A204.1 (cell line): ENCODE measurements around the gene WFDC2.

Source experiments
- FAIRE-seq: peaks from 2 replicates; lab custom pipeline; 2012; peaks lifted over from hg19 to GRCh38; lab: Jason Lieb, UNC

WFDC2 gene

DNA sequence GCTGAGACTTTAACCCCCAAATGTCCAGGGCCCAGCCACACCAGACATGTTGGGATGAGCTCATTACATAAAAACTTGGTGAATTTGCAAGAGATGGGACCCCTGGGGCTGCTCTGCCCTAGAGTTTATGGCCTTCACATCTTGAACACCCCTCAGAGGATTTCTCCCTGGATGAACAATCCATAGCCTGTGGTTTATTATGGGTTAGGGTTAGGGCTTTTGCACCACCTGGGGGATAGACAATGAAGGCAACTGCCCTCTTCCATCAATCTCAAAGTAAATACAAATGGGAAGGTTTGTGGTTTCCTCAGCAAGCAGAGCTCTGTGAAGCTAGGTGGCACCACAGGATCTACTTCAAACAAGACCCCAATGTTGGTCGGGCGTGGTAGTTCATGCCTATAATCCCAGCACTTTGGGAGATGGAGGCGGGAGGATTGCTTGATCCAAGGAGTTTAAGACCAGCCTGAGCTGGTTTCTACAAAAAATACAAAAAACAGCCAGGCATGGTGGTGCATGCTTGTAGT, 28.5 kb downstream of the WFDC2 start:
- no peak for FAIRE-seq

DNA sequence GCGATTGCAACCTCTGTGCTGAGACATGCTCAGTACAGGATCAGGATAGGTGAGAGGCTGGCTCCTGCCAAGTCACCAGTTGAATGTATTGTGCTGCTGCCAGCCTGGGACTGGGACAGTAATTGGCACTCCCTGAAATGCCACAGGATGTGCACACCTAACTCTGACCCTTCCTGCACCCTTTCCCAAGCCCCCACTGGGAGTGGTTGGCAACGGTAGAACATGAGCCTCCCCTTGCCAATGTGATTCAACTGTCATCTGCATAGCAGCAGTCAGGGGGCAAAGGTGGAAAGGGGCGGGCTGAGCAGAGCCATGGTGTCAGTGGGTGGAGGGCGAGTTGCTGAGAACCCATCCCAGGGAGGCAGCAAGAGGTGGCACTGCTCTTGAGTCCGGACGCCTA, 30.5 kb downstream of the WFDC2 start:
- FAIRE-seq: no peak

DNA sequence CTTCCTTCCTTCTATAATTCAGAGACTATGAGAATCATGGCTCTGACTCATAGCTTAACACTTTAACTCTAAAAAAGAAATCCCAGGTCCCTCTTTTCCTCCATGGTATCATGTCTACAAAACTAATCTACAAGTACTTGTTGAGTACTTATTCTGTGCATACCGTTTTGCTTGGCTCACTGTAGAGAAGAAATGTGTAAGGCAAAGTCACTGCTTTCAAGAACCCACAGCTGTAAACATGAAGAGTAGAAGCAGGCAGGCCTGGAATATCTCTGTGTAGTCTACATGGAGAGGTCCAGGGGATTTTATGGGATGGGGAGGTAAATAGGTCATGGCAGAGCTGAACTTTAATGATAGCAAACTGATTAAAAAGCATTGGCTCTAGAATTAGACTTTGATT, 32.0 kb downstream of the WFDC2 start:
- FAIRE-seq: no peak

DNA sequence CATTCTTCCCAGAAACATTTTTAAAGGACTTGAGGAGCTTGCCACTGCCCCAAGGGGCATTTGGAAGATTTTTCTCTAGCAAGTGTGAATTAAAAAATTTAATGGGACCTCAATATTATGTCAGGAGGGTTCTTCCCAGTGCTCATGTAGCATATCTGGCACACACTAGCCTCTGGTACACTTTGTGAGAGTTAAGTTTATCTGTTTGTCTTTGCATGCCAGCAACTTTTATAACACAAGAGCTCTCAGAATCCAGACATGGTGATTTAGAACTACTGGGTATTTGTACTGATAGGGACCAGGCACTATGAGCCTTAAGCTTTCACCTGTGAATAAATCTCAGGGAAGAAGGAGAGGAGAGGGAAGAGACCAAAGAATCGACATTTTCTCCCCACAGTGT, 33.0 kb downstream of the WFDC2 start:
- FAIRE-seq: no peak

DNA sequence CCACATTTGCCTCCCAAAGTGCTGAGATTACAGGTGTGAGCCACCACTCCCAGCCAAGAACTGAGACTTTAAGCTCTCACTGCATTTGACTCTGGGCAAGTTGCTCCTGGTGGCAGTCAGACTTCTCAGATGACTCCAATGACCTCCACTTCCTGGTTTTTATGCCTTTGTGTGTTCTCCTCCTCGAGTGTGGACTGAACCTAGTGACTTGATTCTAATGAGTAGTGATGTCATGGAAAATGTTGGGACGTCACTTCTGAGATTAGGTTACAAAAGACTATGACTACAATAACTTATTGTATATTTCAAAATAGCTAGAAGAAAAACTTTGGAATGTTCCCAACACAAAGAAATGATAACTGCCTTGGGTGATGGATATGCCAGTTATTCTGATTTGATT, 33.9 kb downstream of the WFDC2 start:
- no peak for FAIRE-seq

DNA sequence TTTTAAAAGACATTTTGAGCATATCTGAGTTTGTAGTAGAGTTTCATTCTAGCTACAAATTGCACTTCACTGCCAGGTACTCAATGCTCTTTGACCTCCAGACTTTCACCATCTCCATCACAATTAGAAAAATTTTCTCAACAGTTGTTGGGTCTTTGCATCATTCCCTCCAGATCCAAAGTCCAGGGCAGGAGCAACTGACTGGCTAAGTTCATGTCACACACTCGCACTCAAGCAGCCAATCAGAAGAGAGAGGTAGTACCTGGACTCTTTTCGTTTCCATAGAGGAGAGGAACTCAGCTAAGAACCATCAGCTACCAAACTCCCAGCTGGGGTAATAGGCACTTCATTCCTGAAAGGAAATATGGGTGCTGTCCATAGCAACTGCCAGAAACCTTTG, 36.8 kb downstream of the WFDC2 start:
- FAIRE-seq: no peak

DNA sequence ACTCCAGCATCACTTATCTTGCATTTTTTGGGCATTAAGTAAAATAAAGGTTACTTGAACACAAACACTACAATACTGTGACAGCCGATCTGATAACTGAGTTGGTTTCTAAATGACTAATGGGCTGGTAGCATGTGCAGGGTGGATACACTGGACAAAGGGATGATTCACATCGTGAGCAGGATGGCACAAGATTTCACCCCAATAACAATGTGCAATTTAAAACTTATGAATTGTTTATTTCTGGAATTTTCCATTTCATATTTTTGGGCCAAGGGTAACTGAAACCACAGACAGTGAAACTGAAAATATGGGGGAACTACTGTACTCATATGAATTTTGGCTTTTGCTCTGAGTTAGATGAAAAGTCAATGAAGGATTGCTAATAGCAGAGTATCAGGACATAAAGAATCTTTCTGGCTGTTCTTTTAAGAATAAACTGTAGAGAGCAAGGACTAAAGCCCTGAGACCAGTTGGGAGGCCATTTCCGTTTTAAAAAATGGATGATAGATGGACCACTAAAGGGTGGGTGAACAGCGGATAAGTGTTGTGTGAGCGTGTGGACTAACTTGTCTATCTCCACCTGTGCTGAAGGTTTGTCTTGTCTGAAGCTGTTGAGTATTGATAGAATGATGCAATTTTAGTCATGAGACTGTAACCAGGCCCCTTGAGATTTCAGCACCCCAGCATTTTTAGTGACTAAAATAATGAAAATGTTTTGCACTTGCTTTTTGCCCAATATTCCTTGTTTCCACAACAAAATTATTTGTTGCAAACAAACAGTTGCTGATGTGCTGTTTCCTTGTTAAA, 37.7 kb downstream of the WFDC2 start:
- no peak for FAIRE-seq

DNA sequence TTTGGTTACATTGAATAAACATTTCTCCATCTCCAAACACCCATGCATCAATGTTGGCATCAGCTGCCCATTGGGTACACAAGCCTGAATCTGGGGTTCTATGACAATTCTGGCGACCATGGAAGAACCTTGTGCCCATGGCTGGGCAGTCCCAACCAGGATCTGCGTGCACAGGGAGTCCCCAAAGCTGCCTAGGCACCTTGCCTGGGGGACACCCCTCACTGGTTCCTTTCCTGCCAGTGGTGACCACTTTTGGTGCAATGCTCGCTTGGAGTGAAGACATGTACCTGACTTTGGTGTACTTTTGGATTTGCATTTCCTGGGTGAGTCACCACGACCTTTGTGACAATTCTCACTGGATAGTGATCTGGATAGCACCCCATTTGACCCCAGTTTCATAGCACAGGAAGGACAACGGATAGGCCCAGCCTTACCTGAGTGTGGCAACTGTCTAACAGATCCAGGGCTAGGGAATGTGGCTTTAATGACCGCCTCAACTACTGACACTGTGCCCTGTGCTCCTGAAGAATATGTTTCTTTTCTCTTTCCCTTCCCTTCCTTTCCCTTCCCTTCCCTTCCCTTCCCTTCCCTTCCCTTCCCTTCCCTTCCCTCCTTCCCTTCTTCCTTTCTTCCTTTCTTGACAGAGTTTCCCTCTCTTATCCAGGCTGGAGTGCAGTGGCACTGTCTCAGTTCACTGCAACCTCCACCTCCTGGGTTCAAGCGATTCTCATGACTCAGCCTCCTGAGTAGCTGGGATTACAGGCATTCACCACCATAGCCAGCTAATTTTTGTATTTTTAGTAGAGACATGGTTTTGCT, 38.7 kb downstream of the WFDC2 start:
- no peak for FAIRE-seq

DNA sequence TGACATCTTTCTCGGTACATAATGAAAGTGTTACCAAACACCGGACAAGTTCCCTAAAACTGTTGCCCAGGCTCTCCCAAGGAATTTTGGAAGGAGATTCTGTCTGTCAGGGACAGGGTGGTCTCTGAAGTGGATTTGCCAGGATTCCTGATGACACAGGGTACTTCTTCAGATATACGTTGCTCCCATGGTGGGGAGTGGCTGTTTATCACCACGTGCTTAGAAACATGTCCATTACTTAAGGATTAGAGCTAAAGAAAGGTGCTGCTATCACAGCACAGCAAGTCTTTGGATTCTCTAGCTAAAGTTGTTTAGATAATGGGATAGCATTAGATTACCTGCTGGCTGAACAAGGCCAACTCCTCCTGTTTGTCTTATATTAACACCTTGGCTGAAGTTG, 39.5 kb downstream of the WFDC2 start:
- no peak for FAIRE-seq

DNA sequence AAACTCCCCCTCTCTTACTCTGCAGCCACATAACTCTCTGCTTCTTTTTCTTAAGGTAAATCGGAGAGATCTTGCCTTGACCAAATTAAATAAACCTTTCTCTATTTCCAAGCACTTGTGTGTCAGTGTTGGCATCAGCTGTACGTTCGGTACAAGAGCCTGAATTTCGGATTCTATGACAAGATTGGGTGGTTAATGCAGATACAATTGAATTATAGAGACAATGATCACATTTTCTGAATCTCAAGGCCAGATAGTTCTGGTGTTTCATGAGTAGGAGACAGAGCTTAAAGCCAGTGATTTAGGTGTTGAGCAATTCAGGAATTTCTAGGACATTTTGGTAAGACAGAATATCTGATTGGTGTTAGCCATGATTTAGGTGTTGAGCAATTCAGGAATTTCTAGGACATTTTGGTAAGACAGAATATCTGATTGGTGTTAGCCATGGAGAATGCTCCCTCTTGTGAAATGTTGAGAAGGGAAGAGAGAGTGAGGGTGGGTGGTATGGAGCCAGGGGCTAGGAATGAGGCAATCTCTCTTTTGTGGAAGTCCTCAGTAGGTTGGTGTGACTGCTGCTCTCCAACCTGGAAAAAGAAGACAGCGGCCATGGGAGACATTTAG, 40.8 kb downstream of the WFDC2 start:
- FAIRE-seq: no peak

DNA sequence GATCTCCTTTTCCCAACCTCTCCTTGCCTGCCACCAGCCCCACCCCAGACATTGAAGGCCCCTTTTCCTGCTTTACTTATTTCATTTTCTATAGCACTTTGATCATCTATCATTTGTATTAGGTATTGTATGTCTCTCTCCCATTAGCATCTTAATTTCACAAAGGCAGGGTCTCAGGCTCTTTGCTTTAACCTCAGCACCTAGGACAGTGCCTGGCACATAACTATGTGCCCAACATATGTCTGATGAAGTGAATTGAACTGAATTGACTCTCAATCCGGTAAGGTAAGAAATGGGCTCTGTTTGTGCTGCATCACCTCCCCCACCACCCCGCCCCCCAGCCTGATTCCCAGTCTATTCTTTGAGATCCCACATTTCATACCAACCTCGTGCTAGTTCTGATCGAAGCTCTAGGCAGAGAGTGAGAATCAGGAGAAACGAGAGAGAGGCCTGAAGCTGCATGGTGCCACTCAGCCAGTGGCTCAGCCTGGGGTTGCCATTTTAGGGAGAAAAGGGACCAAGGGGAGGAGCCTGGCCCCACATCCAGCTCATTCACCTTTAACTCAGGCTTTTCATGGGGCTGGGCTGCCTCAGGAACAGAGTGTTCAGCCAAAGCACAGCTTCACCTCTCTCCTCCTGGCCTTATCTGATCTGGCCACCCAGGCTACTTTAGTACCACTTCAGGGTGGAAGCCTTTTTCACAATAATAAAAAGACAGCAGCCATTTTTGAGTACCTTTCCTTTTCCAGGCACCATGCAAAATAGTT, 45.8 kb downstream of the WFDC2 start, which contains the start of gene SPINT3:
SPINT3 (minus strand) TSS at position 476 of the 767 bp plus-strand sequence; CDS start at position 462, 14 bp downstream.
- no peak for FAIRE-seq

DNA sequence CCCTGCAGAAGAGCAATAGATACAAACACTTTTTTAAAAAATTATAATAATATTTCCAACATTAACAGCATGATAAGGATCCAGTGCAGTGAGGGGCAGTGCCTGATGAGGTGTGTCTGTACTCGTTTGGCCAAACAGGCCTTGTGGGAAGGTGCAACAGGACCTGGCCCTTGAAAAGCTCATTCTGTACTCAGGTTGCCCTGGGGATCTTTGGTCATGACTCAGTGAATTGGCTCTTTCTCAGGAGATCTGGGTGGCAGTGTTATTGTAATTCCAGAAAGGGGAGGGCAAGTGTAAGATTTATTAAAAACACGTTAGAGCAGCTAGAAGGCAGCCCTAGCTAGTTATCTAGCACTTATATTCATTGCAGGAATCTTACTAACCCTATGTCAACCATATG, 48.7 kb downstream of the WFDC2 start:
- no peak for FAIRE-seq

DNA sequence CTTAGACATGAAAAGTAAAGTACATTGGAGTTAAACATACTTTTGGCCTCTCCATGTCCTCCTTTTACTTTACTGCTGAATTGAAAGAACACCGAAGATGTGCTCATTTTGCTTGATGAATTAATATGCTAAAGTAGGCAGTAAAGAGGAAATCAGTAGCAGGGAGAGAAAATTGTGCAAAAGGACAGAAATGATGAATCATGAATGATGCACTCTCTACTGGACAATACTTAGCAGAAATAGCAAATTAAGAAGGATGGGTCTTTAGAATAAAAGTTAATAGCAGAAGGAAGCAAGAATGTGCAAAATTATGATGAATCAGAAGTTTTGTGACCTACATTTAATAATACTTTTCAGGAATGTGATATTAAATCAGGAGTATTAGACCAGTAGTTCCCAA, 54.3 kb downstream of the WFDC2 start:
- FAIRE-seq: no peak

DNA sequence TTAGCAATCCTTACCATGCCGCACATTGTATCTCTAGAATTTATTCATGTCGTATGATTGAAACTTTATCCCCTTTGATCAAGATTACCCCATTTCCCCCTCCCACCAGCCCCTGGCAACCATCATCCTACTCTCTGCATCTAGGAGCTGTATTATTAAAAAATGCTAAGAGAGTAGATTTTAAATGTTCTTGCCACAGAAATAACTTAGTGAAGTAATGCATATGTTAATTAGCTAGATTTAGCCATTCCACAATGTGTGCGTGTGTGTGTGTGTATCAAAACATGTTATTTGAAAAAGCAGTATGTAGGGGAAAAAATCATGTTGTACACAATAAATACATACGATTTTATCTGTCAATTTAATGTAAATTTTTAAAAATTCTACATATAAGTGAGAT, 57.7 kb downstream of the WFDC2 start:
- FAIRE-seq: no peak
